Middle frontal gyrus (tissue), 1 donor: Measurements from ENCODE around the gene VWA2.
"Not testable (repeated sequence)": the region's sequence is repeated elsewhere in the genome, so short reads cannot be mapped to it uniquely, and the experiment has no call there.

Experiments
- DNase-seq: peaks from one replicate; pipeline ENCODE4 v3.0.0-alpha.2; 2015; ENCODE audit warnings: low spot score; ENCODE audit errors: extremely low spot score

VWA2 gene

GRCh38 chr10:114315566-114316420, 76.7 kb downstream of the VWA2 start:
- DNase-seq: no peak

DNA sequence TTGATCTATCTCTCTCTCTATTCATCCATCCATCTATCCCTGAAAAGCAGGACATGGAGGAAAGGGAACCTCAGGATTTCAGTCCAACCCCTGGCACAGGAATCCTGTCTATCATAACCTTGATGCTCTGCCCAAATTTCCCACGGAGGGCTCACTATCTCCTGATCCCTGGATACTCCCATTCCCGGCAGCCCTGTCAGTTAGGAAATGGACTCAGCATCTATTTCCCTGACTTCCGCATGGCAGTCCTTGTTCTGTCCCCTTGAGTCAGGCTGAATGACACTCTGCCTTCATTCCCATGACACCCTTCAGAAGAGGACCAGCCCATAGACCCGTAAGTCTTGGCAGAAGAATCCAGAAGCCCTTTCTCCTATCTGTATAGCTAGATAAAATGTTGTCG, 77.7 kb downstream of the VWA2 start:
- no peak for DNase-seq

DNA sequence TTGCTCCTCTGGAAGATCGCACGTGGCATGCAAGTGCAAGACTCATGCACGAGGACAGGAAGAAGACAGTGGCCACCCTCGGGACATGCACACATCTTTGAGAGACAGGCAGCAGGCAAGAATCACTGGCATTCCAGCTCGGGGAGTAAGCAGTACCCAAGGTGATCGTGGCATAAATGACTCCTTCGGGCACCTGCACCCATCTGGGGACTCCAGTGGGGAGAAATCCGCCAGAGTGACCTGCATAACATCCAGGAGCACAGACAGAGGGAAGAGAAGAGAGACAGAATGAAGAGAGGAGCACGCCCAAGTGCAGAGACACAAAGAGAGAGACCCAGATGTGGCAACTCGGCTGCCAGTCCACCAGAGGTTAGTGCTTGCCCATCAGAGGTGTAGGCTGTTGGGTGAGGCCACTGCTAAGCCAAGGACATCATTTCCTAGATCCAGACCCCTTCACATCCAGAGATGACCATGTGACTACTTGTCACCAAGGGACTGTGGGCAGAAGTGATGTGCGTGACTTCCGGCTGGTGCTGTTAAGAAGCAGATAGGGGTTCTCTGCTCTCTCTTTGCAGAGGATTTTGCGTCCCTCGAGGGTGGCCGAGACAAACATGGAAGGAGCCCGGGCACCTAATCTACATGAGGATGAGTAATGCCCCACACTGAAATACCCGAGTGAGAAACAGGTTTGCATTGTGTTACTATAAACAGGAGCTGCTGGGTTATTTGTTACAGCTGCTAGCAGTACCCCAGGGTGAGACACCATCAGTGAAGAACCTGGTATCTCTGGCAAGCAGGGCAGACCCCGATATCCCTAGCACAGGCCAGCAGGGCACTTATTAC, 80.6 kb downstream of the VWA2 start:
- no peak for DNase-seq

- DNase-seq: no peak
These were observed 81.4 kb downstream of the VWA2 start for GRCh38 chr10:114320249-114321116.

GRCh38 chr10:114322344-114322743, 83.3 kb downstream of the VWA2 start:
- no peak for DNase-seq

DNA sequence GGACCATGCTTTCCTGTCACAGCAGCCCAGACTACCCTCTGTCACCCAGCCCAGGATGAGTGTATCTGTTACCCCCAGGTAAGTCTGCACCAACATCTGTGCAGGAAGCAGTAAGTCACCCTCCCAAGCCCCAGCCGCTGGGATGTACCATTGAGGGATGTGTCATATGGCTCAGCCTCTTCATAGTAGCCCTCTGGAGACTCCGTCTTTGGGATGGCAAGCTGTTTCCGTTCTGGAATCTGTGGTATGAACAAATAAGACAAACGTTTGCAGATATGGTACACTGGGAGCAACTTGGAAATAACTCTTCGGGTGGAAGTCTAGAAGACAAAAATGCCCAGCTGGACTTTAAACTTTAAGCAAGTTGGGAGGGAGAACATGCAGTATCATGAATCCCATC, 84.0 kb downstream of the VWA2 start:
- DNase-seq: no peak

GRCh38 chr10:114326795-114327194, 87.7 kb downstream of the VWA2 start:
- DNase-seq: no peak

- no peak for DNase-seq
These were observed 88.7 kb downstream of the VWA2 start for GRCh38 chr10:114327537-114328440.

DNA sequence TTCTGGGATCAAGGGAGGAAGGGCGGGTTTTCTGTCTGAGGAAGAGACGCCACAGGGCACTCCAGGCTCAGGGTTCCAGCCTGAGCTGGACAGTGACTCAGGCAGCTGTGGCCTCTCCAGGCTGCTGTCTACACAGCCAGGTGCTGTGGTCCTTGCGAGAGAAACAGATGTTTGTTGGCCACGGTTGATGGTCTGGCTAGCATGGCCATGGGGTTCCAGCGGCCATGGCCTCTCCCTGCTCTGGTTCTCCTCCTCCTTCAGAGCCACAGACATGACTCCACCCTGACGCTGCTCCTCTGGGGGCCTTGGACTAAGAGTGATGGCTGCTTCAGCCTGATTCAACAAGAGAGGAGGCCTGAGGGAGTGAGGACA, 89.4 kb downstream of the VWA2 start:
- no peak for DNase-seq

DNA sequence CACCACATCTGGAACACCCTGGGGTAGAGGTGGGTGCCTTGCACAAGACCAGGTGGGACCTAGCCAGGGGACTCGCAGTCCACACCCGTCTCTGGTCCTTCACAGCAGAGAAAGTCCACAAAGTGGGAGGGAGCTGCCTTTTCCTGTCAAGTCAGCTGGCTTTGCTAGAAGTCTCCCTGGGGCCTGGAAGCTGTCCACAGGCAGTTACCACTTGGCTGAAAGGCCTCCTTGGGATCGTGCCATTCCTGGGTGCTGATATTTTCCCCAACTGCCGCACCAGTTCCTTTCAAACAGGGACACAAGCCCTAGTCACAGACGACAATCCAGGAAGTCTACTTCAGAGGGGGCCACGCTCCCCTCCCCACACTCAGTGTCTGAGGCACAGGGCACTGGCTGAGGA, 89.8 kb downstream of the VWA2 start:
- DNase-seq: no peak

DNA sequence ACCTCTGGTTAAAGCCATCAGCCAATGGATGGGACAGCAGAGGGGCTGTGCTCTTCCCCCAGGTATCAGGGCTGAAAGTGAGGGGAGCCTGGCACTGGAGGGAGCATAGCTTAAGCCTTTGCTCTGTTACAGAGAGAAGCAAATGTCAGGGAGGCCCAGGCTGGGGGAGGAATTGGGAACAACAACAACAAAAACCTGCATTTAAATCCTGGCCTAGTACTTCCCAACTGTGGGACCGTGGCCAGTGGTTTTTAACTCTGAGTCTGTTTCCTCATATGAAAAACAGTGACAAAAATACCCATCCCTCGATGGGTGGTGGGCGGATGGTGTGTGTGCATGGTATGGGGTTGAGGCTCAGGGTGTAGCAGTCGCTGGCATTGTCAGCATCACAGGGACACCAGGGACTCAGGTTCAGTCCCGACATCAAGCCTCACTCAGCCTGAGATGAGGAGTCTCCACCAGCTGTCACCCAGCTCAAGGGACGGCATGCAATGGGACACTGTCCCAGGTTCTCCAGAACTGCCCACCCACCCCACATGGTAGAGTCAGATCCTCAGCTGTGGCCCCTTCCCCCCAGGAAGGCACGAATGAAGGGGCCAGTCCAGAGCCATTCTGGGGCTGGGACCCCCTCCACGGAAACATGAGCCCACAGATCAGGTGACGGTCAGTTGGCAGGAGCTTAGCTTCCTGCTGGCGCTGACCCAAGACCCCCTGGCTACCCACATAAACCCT, 90.7 kb downstream of the VWA2 start:
- no peak for DNase-seq

GRCh38 chr10:114332301-114333192, 93.5 kb downstream of the VWA2 start:
- DNase-seq: no peak

DNA sequence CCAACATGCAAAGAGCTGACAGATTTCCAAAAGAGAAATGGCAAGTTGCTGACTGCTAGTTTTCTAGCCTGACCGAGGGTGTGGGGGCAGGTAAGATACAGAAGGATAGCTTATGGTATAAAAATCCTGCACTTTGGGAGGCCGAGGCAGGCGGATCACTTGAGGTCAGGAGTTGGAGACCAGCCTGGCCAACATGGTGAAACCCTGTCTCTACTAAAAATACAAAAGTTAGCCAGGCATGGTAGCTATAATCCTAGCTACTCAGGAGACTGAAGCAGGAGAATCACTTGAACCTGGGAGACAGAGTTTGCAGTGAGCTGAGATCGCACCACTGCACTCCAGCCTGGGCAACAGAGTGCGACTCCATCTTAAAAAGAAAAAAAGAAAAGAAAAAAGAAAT, 94.4 kb downstream of the VWA2 start:
- DNase-seq: not testable (repeated sequence)

GRCh38 chr10:114334301-114334700, 95.2 kb downstream of the VWA2 start:
- DNase-seq: no peak

DNA sequence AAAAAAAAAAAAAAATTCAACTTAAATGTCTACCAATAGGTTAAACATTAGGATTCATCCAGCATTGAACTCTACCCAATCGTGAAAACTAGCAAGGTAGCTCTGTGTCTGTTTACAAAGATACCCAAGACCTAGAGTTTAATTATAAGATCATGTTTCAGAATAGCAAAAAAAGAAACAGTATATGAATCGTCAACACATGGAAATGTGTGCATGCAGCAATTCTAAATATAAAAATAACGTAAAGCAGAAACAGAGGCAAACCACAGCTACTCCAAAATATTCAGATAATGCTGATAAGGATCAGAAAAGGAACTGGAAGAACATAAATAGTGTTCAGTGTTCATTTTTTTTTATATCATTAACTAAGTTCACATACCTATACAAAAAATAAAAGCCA, 96.6 kb downstream of the VWA2 start:
- DNase-seq: no peak

DNA sequence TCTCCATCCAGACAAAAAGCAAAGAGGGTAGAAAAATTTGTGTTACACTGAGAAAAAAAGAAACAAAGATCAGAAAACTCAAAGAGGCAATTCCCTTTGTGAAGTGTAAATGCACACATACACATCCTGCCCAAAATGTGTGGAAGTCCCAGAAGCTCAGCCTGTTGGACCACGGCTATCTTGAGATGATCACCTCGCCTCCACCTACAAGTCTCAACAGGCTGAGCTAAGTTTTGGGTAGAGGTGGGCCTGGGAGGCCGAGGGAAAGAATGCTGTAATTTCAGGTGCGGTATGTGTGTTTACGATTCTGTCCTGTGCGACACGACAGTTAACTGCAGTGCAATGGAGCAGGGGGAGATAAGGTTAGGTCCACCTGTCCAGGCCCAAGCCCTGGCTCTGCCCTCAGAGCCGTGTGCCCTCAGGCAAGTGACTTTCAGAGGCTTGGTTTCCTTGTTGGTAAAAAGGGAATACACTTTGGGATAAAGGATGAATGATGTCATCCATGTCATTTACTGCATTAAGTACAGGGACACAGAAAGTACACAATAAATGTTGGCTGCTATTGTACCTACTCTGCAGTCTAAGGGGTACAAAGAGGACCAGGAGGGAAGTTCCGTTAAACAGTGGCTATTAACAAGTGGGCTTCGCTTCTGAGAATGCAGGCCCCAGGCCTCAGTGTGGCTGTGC, 97.9 kb downstream of the VWA2 start:
- DNase-seq: no peak

DNA sequence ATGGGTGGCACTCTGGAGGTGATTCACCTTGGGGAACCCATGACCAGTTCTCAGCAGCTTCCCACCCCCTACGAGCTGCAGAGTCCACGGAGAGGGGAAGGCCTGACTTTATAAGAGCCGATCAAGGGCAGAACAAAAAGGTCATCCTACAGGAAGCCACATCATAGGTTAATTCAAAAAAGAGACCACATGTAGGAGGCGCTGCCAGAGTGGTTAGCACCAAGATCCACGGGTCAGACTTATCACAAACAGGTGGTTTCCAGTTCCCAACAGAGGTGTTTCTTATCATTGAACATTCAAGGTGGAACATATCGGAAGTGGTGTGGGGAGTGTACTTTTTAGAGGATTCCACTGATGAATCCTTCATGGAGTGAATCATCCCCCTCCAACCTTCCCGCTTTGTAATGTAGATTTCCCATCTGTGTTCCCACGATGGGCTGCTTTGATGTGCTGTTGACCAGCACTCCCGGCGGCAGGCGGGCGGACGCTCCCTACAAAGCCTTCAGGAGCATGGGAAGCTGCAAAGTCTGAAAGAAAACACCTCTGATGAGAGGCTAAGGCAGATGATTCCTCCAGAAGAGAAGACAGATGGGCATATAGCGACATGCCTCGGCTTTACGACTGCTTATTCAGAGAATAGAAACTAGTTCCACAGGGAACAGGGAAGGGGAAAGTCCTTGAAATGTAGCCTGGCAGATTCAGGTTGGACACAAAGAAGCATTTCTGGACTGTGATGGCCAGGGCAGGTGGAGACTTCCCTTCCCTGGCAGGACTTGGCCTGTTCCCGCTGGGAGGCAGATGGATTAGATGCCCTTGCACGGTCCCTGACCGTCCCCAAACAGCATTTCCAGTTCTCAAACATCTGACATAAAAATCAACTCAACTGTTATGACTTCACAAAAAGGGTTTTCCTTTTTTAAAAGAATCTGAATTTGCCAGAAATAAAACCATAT, 98.7 kb downstream of the VWA2 start:
- no peak for DNase-seq
